Measurements from ENCODE around the gene AQP12B.
"Not testable (repeated sequence)": the region's sequence is repeated elsewhere in the genome, so short reads cannot be mapped to it uniquely, and the experiment has no call there.

The AQP12B gene

DNA sequence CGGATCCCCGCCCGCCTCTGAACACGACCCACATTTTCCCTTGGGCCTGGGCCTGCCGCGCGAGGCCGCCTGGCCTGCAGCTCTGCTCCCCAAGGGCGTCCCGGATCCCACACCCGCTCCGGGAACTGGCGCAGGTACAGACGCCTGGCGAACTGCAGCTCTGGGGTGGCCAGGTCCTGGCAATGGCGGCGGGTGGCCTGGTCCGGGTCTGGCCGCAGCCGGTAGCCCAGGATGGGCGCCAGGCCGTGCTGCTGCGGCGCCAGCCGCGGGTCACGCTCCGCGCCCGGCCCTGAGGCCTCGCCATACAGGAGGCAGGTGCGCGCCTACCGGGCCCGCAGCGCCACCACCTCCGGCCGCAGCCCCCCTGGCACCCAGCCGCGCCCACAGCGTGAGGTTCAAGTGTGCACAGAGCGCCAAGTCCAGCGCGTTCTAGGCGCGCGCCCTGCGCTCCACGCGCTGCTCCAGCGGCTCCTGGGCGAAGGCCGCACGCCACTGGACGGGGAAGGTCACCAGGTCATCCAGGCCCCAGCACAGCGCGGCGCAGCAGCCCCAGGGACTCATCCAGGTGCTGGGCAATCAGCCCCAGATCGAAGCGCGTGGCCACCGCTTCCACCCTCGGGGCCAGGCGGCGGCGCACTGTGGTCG lies 18.5 kb upstream of the AQP12B start:
- no peak for DNase-seq (ENCODE audit: low spot score)

GRCh38 chr2:240700616-240701015 lies 17.9 kb upstream of the AQP12B start:
- DNase-seq (ENCODE audit: low spot score) = not testable (repeated sequence)

GRCh38 chr2:240699835-240700234 lies 17.1 kb upstream of the AQP12B start:
- DNase-seq (ENCODE audit: low spot score) = not testable (repeated sequence)

DNA sequence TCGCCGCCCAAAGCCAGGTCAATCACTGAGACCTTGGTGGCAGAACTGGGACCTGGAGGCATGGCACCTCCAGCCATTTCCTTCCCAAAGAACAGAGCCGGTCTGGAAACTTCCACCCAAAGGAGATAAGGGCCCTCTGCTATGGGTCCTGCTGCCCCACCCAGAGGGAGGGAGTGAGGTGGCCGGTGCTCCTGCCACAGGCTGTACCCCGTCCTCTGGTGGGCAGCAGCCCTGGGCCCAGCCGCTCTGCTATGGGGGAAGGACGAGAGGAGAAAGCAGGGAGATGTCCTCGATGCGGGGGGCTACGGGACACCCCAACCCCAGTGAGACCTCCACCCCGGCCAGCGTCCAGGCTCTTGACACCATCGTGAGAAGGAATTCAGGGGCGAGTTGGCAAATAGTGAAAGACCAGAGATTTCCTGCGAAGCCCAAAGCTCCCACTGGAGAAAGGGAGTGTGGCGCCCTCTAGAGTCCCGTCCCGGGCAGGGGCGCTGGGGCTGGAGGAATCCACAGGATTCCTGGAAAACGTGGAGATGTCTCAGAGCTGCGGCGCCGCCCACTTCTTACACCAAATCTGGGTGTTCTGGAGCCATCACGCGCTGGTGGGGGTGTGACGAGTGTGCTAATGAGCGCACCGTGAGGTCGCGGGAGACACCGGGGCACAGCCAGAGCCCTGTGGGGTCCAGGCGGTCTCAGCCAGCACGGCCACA lies 16.3 kb upstream of the AQP12B start:
- DNase-seq (ENCODE audit: low spot score) = not testable (repeated sequence)

GRCh38 chr2:240696469-240696868 lies 13.8 kb upstream of the AQP12B start:
- DNase-seq (ENCODE audit: low spot score) = not testable (repeated sequence)

DNA sequence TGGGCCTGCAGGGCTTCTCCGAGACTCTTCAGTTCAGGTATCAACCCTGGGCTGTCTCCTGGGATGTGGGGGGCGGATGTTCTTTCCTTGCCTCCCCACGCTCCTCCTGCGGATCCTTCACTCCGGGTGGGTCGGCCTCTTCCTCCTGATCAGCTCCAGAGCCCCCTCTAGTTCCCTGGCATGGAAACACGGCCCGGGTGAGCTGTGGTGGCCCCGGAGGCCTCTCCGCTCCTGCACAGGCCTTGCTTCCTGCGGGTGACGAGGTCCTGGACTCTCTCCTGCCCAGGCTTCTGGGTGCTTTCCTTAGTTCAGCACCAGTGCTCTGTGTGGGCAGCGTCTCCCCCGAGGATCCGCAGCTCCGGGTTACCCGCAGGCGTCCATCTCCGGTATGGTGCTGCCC lies 12.9 kb upstream of the AQP12B start:
- not testable (repeated sequence) for DNase-seq (ENCODE audit: low spot score)

- not testable (repeated sequence) for DNase-seq (ENCODE audit: low spot score)
Observed at GRCh38 chr2:240694304-240694703, 11.6 kb upstream of the AQP12B start.

DNA sequence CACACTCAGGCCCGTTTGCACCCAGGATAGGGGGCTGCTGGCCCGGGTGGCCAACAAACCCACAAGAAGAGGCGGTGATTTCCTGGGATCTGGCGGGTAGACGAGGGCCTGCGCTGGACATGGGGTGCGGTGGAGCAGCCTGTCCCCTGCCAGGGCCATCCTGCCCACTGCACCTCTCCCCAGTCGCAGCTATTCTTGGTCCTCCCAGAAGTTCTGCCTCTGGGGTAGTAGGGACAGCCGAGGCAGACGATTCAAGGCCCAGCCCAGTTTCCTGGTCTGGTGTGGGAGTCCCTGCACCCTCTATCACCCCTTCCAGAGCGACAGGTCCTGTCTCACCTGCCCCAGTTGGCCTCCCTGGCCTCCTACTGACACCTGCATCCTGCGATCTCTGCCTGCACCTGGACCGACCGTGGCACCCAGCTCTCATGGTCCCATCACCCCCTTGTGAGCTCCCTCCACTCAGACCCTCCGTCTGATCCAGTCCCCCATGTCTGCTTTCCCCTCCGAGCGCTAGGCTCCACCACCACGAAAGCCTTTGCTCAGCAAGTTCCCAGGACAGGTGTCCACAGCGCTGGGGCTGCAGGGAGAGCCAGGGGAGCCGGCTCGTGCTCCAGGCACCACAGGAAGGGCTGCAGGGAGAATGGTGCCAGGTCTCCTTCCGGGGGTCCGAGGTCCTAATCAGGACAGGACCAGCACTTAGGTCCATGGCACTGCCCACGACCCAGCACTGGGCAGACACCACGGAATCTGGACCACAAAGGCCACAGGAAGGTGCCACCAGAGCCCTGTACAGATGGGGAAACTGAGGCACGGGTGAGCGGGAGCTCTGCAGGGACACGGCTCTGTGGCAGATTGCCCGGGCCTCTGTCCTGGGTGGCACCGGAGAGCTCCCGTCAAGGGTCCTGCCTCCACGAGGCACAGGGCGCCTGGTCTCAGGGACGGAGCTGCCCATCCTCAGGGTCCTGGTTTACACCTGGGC lies 10.2 kb upstream of the AQP12B start:
- DNase-seq (ENCODE audit: low spot score) = not testable (repeated sequence)

- DNase-seq (ENCODE audit: low spot score) = not testable (repeated sequence)
Observed at GRCh38 chr2:240691631-240692420, 9.1 kb upstream of the AQP12B start, which contains the start of gene AQP12A. Gene AQP12A, plus strand, starts transcription at chr2:240691866. Its CDS starts 48 bp downstream, at chr2:240691914.

GRCh38 chr2:240691075-240691427 lies 8.4 kb upstream of the AQP12B start:
- DNase-seq (ENCODE audit: low spot score) = not testable (repeated sequence)

GRCh38 chr2:240690421-240691074 lies 7.9 kb upstream of the AQP12B start:
- DNase-seq (ENCODE audit: low spot score) = not testable (repeated sequence)

DNA sequence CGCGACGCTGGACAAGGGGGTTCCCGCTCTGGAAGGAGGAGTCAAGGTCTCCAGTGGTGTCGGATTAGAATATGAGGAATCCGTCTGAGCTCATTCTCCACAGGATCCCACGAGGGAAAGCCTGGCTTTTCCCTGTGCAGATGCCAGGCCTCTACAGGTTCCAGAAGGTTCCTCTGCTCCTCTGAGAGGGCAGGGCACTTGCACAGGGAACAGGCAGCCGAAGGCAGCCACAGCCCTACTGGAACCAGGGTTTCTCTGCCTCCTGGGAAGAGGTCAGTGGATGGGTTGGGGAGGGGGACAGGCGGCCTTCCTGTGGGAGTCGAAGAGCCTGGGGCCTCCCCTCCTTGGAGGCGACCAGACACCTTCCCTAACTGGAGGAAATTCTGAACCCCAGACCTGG lies 7.3 kb upstream of the AQP12B start:
- no peak for DNase-seq (ENCODE audit: low spot score)

DNA sequence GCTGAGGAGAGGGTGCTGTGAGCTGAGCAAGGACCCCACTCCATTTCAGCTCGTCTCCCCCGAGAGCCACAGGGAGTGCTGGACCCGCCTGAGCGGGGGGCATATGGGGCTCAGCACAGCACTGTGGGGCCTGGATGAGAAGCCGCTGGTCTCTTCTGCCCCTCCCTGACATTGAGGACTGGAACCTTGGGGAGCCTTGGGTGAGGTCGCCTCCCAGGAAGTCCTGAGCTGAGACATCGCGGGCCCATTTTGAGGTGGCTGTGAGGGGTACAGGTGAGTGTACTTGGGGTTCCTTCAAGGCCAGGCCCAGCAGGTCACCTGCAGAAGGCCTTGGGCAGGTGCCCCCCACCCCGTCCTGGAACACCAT lies 5.9 kb upstream of the AQP12B start:
- DNase-seq (ENCODE audit: low spot score) = no peak

GRCh38 chr2:240687741-240688552 lies 5.3 kb upstream of the AQP12B start:
- DNase-seq (ENCODE audit: low spot score) = no peak

DNA sequence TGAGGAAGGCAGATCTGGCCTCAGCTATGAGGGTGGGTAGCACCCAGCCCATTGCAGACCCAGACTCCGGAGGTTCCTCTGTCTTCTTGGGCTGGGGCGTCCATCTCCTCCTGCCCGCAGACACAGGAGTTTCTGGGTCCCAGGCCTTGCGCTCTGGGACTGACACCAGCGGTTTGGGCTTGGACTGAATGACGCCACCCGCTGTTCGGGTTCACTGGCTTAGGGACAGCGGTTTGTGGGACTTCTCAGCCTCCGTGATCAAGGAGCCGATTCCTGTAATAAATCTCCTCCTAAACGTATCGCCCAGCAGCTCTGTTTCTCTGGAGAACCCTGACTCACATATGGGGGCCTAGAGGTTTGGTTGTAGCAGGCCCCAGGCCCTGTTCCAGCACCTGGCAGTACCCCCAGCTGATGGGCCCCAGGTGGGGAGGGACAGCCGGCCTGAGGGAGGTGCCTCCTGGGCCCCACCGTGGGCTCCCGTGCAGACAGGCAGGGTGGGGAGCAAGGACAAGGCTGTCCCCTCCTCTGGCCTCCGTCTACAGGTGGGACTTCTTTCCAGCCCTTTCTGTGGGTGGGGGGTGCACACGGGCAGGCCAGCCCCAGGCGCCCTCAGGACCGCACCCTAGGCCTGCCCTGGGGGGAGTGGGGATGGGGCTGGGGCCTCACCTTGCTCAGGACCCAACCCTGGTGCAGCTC lies 4.5 kb upstream of the AQP12B start:
- DNase-seq (ENCODE audit: low spot score) = no peak

DNA sequence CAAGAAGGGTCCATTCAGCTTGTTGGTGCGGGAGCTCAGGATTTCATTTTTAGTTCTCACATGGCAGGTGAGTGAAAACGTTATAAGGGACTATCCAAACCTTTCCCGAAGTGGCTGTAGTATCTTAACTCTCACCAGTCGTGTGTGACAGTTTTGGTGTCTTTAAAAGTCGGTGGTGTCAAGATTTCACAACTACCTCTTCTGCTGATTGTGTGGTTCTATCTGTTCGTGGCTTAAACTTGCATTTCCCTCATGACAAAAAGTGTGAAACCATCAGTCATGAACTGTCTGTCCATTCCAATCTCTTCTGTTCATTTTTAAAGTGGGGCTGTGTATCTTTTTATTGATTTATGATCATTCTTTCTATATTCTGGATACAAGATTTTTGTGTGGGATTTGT lies 3.8 kb upstream of the AQP12B start:
- no peak for DNase-seq (ENCODE audit: low spot score)

- no peak for DNase-seq (ENCODE audit: low spot score)
Observed at GRCh38 chr2:240685771-240686371, 3.2 kb upstream of the AQP12B start.

DNA sequence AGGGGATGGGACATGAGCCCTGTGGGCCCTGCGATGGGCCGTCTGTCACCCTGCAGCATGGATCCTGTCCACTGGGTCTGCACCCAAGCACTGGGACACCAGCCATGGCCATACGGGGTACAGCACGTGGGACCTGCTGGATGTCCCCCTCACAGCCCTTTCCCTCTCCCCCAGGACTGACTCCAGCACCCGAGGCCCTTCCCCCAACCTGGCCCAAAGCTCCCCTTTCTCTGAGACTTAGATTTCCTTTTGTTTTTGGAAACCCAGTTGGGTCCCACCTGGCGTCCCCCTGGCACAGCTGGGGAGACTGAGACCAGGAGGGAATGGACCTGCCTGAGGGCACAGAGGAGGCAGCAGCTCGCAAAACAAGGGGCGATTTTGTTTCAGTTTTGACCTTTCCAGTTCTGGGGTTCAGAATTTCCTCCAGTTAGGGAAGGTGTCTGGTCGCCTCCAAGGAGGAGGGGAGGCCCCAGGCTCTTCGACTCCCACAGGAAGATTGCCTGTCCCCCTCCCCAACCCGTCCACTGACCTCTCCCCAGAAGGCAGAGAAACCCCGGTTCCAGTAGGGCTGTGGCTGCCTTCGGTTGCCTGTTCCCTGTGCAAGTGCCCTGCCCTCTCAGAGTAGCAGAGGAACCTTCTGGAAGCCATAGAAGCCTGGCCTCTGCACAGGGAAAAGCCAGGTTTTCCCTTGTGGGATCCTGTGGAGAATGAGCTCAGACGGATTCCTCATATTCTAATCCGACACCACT lies 1.5 kb upstream of the AQP12B start:
- DNase-seq (ENCODE audit: low spot score) = not testable (repeated sequence)

All from LoVo (cell line).